Body of pancreas (tissue), 4 donors: ENCODE data around the gene OR2V1.

Experiments
- POLR2A ChIP-seq, 3 donors: fragments of 450-650 bp; IDR thresholded peaks; one replicate each; pipeline ENCODE4 v1.6.1; 2016; ENCODE audit warnings: antibody characterized with exemption in 3 of 3, mild to moderate bottlenecking in 2 of 3
- TF ChIP-seq, protein P1 (sequence below), 7 experiments: fragments of 450-650 bp in 4 of 7; fragments of 200-600 bp in 3 of 7; sonication (generic) in 3 of 7; IDR thresholded peaks; one replicate each; pipeline ENCODE4 v1.5.1; 2016 to 2019; ENCODE audit warnings: antibody characterized with exemption in 7 of 7

DNA sequence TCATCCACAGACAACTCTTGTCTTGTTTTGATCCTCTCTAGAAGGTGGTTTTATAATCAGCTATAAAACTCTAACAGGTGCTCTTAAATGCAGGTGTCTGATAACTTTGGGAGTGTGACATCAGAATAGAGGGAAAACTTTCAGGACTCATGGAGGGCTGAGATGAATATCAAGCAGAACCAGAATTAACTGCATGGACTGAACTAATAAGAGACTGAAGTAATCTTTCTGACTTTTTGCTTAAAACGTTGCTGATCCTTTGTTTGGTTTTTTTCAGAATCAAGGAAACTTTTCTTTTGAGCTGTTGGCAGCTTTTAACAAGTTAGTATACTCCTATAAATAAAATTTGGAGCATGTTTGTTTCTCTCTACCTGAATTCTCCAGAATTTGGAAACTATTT is 14.2 kb upstream of the OR2V1 start:
- TF ChIP-seq, protein P1, sequence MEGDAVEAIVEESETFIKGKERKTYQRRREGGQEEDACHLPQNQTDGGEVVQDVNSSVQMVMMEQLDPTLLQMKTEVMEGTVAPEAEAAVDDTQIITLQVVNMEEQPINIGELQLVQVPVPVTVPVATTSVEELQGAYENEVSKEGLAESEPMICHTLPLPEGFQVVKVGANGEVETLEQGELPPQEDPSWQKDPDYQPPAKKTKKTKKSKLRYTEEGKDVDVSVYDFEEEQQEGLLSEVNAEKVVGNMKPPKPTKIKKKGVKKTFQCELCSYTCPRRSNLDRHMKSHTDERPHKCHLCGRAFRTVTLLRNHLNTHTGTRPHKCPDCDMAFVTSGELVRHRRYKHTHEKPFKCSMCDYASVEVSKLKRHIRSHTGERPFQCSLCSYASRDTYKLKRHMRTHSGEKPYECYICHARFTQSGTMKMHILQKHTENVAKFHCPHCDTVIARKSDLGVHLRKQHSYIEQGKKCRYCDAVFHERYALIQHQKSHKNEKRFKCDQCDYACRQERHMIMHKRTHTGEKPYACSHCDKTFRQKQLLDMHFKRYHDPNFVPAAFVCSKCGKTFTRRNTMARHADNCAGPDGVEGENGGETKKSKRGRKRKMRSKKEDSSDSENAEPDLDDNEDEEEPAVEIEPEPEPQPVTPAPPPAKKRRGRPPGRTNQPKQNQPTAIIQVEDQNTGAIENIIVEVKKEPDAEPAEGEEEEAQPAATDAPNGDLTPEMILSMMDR (IDR thresholded peaks at IDR 0.05), result no peak
- no peak for TF ChIP-seq POLR2A (IDR thresholded peaks at IDR 0.05)
